Testis (tissue), 2 donors: ENCODE results near the gene CAMKK1.

ENCODE experiments used
- POLR2A ChIP-seq: fragments of 450-650 bp; IDR thresholded peaks from one replicate; pipeline ENCODE4 v1.6.1; 2017; ENCODE audit warnings: antibody characterized with exemption, mild to moderate bottlenecking, moderate library complexity
- TF ChIP-seq, protein P1 (sequence below), 3 experiments: fragments of 450-650 bp in 2 of 3; fragments of 200-600 bp in 1 of 3; sonication (generic) in 1 of 3; IDR thresholded peaks; one replicate each; pipeline ENCODE4 v1.5.1; 2016 to 2019; ENCODE audit warnings: antibody characterized with exemption in 3 of 3, mild to moderate bottlenecking in 2 of 3, moderate library complexity in 1 of 3

DNA sequence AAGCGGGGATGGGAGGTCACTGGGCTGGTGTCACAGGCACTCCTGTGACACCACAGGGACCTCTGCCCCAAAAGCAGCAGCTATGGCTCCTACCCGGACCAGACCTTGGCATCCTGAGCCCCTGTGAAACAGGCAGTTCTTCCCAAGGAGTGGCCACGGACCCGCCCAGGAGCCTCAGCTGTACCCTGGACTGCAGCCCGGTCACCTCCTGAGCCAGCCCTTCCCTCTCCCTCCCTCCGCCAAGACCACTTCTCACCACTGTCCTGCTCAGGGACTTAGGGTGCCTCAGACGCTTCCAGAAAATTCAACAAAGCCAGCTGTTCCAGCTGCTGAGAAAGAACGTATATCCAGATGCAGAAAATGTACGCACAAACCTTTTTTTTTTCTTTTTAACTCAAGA is 32.9 kb downstream of the CAMKK1 start:
- TF ChIP-seq, protein P1, sequence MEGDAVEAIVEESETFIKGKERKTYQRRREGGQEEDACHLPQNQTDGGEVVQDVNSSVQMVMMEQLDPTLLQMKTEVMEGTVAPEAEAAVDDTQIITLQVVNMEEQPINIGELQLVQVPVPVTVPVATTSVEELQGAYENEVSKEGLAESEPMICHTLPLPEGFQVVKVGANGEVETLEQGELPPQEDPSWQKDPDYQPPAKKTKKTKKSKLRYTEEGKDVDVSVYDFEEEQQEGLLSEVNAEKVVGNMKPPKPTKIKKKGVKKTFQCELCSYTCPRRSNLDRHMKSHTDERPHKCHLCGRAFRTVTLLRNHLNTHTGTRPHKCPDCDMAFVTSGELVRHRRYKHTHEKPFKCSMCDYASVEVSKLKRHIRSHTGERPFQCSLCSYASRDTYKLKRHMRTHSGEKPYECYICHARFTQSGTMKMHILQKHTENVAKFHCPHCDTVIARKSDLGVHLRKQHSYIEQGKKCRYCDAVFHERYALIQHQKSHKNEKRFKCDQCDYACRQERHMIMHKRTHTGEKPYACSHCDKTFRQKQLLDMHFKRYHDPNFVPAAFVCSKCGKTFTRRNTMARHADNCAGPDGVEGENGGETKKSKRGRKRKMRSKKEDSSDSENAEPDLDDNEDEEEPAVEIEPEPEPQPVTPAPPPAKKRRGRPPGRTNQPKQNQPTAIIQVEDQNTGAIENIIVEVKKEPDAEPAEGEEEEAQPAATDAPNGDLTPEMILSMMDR (IDR thresholded peaks at IDR 0.05), result no peak
- TF ChIP-seq POLR2A, result no peak
